ENCODE results near the gene SMIM35.

The SMIM35 gene

DNA sequence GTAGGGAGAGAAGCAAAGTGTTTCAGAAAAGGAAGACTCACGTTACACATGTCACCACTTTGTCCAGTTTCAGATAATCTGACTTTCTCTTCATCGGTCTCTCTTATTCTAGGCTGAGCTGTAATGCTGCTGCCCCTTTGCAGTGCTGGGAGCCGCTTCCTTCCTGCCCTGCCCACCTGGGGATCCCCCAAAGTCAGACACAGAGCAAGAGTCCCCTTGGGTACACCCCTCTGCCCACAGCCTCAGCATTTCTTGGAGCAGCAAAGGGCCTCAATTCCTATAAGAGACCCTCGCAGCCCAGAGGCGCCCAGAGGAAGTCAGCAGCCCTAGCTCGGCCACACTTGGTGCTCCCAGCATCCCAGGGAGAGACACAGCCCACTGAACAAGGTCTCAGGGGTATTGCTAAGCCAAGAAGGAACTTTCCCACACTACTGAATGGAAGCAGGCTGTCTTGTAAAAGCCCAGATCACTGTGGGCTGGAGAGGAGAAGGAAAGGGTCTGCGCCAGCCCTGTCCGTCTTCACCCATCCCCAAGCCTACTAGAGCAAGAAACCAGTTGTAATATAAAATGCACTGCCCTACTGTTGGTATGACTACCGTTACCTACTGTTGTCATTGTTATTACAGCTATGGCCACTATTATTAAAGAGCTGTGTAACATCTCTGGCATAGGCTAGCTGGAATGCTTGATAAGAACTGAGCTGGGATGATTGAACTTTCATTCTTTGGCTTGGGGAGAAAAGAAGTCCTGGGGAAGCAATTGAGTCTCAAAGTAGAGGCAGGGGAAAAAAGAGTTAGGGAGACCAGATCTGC lies 31.2 kb upstream of the SMIM35 start:
- TF ChIP-seq, protein P1, sequence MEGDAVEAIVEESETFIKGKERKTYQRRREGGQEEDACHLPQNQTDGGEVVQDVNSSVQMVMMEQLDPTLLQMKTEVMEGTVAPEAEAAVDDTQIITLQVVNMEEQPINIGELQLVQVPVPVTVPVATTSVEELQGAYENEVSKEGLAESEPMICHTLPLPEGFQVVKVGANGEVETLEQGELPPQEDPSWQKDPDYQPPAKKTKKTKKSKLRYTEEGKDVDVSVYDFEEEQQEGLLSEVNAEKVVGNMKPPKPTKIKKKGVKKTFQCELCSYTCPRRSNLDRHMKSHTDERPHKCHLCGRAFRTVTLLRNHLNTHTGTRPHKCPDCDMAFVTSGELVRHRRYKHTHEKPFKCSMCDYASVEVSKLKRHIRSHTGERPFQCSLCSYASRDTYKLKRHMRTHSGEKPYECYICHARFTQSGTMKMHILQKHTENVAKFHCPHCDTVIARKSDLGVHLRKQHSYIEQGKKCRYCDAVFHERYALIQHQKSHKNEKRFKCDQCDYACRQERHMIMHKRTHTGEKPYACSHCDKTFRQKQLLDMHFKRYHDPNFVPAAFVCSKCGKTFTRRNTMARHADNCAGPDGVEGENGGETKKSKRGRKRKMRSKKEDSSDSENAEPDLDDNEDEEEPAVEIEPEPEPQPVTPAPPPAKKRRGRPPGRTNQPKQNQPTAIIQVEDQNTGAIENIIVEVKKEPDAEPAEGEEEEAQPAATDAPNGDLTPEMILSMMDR (conservative IDR thresholded peaks at IDR 0.05; ENCODE audit: low read length): no peak
- no peak for DNase-seq (ENCODE audit: low read depth)
- no peak overlapping the region for H3K4me3 ChIP-seq (ENCODE audit: low read length)

DNA sequence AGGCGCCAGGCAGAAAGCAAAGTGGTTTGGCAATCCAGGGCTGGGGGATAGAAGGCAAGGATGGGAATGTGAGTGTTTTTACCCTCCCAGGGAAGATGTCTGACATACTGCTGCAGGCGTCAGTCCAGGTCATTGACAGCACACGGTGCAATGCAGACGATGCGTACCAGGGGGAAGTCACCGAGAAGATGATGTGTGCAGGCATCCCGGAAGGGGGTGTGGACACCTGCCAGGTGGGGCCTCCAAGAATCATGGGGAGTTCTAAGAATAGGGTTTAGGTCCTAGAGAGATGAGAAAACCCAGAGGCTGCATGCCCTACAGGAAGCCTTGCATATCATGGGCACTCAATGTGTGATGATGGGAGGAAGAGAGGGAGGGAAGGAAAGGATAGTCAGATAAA lies 28.3 kb upstream of the SMIM35 start:
- TF ChIP-seq, protein P1 (conservative IDR thresholded peaks at IDR 0.05; ENCODE audit: low read length): no peak
- DNase-seq (ENCODE audit: low read depth): no peak
- H3K4me3 ChIP-seq (ENCODE audit: low read length): no peak overlapping the region

DNA sequence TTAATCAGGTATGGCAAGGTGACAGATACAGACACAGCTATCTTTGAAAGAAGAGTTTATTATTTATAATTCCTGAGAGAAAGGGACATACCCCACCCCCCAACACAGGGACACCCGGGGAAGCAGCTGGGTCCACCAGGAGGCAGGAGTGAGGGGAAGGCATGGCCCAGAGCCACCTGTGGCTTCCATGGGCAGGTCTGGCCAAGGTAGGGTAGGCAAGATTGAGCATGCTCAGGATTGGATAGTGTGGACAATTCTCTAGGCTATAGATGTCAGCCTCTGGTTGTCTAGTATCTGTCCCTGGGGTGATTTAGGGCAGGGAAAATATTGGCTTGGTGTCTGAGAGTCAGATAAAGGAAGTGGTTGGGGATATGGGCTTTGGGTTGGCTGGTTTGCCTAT lies 27.5 kb upstream of the SMIM35 start:
- DNase-seq (ENCODE audit: low read depth): no peak
- H3K4me3 ChIP-seq (ENCODE audit: low read length): no peak overlapping the region
- TF ChIP-seq, protein P1 (conservative IDR thresholded peaks at IDR 0.05; ENCODE audit: low read length): no peak

DNA sequence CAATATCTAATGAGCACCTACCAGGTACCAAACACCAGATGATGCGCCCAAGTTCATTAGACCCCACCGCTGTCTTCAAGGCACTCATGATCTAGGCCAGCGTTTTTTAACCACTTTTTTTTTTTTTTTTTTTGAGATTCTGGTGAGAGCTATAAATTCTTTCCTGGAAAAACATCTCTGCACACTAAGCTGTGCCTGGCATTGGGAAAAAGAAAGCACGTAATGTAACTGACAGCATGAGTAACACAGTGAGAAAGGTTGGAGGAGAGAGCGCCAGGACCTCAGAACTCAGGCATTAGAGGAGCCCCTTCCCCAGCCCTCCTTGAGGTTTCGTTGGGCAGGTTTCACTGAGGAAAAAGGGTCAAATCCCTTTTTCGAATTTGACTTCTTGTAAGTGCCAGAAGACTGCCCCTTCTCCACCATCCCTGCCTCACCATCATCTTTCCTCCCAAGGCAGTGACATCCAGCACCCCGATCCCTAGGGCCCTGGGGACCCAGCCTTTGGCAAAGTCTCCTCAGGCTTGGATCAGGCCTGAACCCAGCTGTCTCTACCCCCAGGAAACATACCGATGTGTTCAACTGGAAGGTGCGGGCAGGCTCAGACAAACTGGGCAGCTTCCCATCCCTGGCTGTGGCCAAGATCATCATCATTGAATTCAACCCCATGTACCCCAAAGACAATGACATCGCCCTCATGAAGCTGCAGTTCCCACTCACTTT lies 26.1 kb upstream of the SMIM35 start:
- DNase-seq (ENCODE audit: low read depth): no peak
- no peak overlapping the region for H3K4me3 ChIP-seq (ENCODE audit: low read length)
- TF ChIP-seq, protein P1 (conservative IDR thresholded peaks at IDR 0.05; ENCODE audit: low read length): no peak

DNA sequence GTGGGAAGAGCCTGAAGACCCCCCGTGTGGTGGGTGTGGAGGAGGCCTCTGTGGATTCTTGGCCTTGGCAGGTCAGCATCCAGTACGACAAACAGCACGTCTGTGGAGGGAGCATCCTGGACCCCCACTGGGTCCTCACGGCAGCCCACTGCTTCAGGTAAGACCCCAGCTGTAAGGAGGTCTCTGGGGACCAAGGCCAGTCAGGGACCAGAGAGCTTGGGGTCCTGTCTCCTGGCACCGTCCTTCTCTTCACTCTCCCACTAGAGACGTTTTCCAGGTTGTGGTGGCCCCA lies 24.9 kb upstream of the SMIM35 start:
- DNase-seq (ENCODE audit: low read depth): no peak
- TF ChIP-seq, protein P1 (conservative IDR thresholded peaks at IDR 0.05; ENCODE audit: low read length): no peak
- H3K4me3 ChIP-seq (ENCODE audit: low read length): no peak overlapping the region

DNA sequence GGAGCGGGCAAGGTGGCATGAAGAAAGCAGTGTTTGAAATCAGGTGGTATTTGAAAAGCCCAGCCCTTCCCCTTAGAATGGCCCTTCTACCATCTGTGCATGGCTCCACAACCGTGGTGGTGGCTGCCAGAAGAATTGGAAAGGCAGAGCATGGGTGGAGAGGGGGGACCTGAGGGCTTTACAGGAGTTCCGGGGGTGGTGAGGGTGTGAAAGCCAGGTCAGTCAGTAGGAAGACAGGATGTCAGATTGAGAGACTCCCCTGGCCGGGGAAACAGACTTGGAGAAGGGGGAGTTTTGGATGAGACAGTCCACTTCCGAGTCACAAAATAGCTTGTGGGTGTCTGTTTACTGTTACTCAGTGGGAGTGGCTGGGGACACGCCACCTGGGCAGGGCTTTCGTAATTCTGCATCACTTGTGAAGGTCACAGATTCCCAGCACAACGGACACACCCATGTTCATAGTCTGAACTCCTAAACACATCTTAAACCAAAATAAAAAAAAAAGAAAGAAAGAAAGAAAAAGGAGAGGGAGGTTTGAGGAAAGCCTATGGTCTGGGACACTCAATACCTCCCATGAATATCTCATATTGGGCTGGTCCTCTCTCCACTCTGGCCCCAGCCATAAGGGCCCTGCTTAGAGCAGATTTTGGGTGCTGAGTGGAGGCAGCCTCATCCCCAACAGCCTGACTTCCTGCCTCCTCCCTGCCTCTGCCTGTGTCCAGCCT lies 24.4 kb upstream of the SMIM35 start:
- no peak overlapping the region for H3K4me3 ChIP-seq (ENCODE audit: low read length)
- no peak for DNase-seq (ENCODE audit: low read depth)
- TF ChIP-seq, protein P1 (conservative IDR thresholded peaks at IDR 0.05; ENCODE audit: low read length): no peak
